ENCODE results near the gene CADM2. TPM values are rescaled to one million over a fixed set of nuclear protein-coding genes. Genes with fewer than 3 reads are reported as not detected.

The CADM2 gene
- total and polyA plus RNA-seq, 4 donors = 1.3 to 1.8 TPM; not detected in 2

- no peaks in the 10 kb centered on the region for H3K4me1 ChIP-seq (ENCODE audit: control insufficient read depth in 1 of 2, insufficient read depth in 2 of 2, low read length in 2 of 2)
- no peaks in the 10 kb centered on the region for H3K36me3 ChIP-seq (ENCODE audit: control insufficient read depth in 1 of 2, insufficient read depth in 2 of 2, low read length in 1 of 2)
- peaks cover 0 to 2% of the 10 kb centered on the region in 2 donors for H3K27me3 ChIP-seq (ENCODE audit: control insufficient read depth in 1 of 2, insufficient read depth in 2 of 2, low read length in 1 of 2)
- no peak for DNase-seq
- intact Hi-C loops (cut with DNase I) = loop anchor here in 1 of 2 donors (10.0 kb wide), 1 partner anchor 270 kb away; no protein-coding TSS in a partner anchor
- 20 to 24% methylated on average over 3 of the region's 3 CpGs for WGBS, 2 donors
- no peak overlapping the region for H3K27ac ChIP-seq (ENCODE audit: low read depth in 1 of 2, low read length in 2 of 2)
- ATAC-seq (ENCODE audit: low FRiP score) = no peak
- no peak overlapping the region for H3K4me3 ChIP-seq (ENCODE audit: low read length in 2 of 2)
- no peaks in the 10 kb centered on the region for H3K9me3 ChIP-seq (ENCODE audit: control insufficient read depth, low read length)
These were observed 345.7 kb downstream of the CADM2 start for GRCh38 chr3:85304360-85304964.

- Histone ChIP-seq H3K36me3 (ENCODE audit: control insufficient read depth in 1 of 2, insufficient read depth in 2 of 2, low read length in 1 of 2) (no peaks in the 10 kb centered on the region), H3K27ac (ENCODE audit: low read depth in 1 of 2, low read length in 2 of 2) (no peak overlapping the region), H3K4me1 (ENCODE audit: control insufficient read depth in 1 of 2, insufficient read depth in 2 of 2, low read length in 2 of 2) (no peaks in the 10 kb centered on the region), H3K4me3 (ENCODE audit: low read length in 2 of 2) (no peak overlapping the region), H3K9me3 (ENCODE audit: control insufficient read depth, low read length) (no peaks in the 10 kb centered on the region), H3K27me3 (ENCODE audit: control insufficient read depth in 1 of 2, insufficient read depth in 2 of 2, low read length in 1 of 2) (peaks cover 0 to 2% of the 10 kb centered on the region in 2 donors)
- WGBS, 2 donors = 82 to 96% methylated on average over 3 of the region's 3 CpGs
- no peak for DNase-seq
- intact Hi-C loops (cut with DNase I) = no loop called here
- no peak for ATAC-seq (ENCODE audit: low FRiP score)
These were observed 353.5 kb downstream of the CADM2 start for GRCh38 chr3:85312331-85312730.

- intact Hi-C loops (cut with DNase I) = no loop called here
- H3K27ac ChIP-seq (ENCODE audit: low read depth in 1 of 2, low read length in 2 of 2) = no peak overlapping the region
- WGBS, 2 donors = 65 to 67% methylated on average over 1 of the region's 1 CpG
- peaks cover 0 to 2% of the 10 kb centered on the region in 2 donors for H3K27me3 ChIP-seq (ENCODE audit: control insufficient read depth in 1 of 2, insufficient read depth in 2 of 2, low read length in 1 of 2)
- ATAC-seq (ENCODE audit: low FRiP score) (no peak), DNase-seq (no peak)
- no peaks in the 10 kb centered on the region for H3K36me3 ChIP-seq (ENCODE audit: control insufficient read depth in 1 of 2, insufficient read depth in 2 of 2, low read length in 1 of 2)
- no peaks in the 10 kb centered on the region for H3K4me1 ChIP-seq (ENCODE audit: control insufficient read depth in 1 of 2, insufficient read depth in 2 of 2, low read length in 2 of 2)
- no peak overlapping the region for H3K4me3 ChIP-seq (ENCODE audit: low read length in 2 of 2)
- H3K9me3 ChIP-seq (ENCODE audit: control insufficient read depth, low read length) = no peaks in the 10 kb centered on the region
These were observed 354.6 kb downstream of the CADM2 start for GRCh38 chr3:85313380-85313779.

DNA sequence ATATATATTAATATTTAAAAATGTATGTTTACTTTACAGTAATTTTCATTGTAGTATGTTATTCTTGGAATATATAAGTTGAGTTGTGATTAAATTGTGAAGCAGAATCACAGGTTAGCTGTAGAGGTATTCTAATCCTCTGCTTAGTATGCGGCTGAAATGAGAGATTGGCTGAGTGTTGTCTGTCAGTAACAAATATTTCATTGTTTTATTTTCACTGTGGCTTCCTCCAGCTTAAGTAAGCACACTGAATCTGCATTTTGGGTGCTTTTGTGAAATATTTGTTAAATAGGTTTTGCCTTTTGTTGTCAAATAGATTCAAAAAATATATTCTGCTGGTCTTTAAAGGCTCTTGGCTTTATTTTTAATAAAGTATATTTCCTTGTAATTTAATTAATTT, 357.5 kb downstream of the CADM2 start:
- Histone ChIP-seq H3K36me3 (ENCODE audit: control insufficient read depth in 1 of 2, insufficient read depth in 2 of 2, low read length in 1 of 2) (no peaks in the 10 kb centered on the region), H3K27me3 (ENCODE audit: control insufficient read depth in 1 of 2, insufficient read depth in 2 of 2, low read length in 1 of 2) (no peaks in the 10 kb centered on the region), H3K27ac (ENCODE audit: low read depth in 1 of 2, low read length in 2 of 2) (no peak overlapping the region), H3K4me3 (ENCODE audit: low read length in 2 of 2) (no peak overlapping the region), H3K9me3 (ENCODE audit: control insufficient read depth, low read length) (no peaks in the 10 kb centered on the region), H3K4me1 (ENCODE audit: control insufficient read depth in 1 of 2, insufficient read depth in 2 of 2, low read length in 2 of 2) (no peaks in the 10 kb centered on the region)
- ATAC-seq (ENCODE audit: low FRiP score) = no peak
- WGBS, 2 donors = 57 to 60% methylated on average over 1 of the region's 1 CpG
- no peak for DNase-seq
- intact Hi-C loops (cut with DNase I) = no loop called here

DNA sequence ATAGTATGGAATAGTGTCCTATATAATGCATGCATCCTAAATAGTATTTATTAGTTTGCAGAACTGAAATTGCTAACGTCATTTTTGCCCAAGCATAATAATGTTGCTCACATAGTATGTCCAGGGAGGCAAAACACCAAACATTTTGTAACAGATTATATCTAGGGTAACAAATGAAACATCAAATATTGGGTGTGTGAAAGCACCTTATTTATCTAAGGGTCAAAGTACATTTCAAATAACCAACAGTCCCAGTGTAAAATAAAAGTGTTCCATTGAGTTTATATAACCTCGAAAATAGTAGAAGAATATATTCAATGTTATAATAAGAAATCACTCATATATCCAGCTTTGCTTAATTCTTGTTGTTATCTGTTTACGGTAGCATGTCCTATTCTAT, 363.1 kb downstream of the CADM2 start:
- no peak overlapping the region for H3K4me3 ChIP-seq (ENCODE audit: low read length in 2 of 2)
- DNase-seq = no peak
- no peaks in the 10 kb centered on the region for H3K27me3 ChIP-seq (ENCODE audit: control insufficient read depth in 1 of 2, insufficient read depth in 2 of 2, low read length in 1 of 2)
- no peaks in the 10 kb centered on the region for H3K36me3 ChIP-seq (ENCODE audit: control insufficient read depth in 1 of 2, insufficient read depth in 2 of 2, low read length in 1 of 2)
- intact Hi-C loops (cut with DNase I) = no loop called here
- no peak for ATAC-seq (ENCODE audit: low FRiP score)
- H3K9me3 ChIP-seq (ENCODE audit: control insufficient read depth, low read length) = no peaks in the 10 kb centered on the region
- WGBS, 2 donors = 83 to 91% methylated on average over 3 of the region's 3 CpGs
- no peak overlapping the region for H3K27ac ChIP-seq (ENCODE audit: low read depth in 1 of 2, low read length in 2 of 2)
- no peaks in the 10 kb centered on the region for H3K4me1 ChIP-seq (ENCODE audit: control insufficient read depth in 1 of 2, insufficient read depth in 2 of 2, low read length in 2 of 2)

DNA sequence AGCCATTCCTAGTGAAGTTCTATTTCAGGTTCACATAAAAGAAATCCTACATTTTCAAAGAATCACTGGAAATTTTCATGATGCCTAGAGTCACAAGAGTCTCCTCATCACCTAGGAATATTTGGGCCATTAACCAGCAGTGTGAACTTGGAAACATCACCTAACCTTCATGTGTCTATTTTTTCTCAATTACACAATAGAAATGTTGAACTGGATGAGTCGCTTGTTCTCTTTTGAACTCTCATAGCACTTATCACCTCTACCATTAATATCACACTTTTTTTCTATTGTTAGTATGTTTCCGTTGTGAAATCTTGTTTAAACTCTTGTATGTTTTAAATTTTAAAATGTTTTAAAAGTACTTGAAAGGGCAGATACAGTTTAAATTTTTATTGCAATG, 371.3 kb downstream of the CADM2 start:
- no peaks in the 10 kb centered on the region for H3K27me3 ChIP-seq (ENCODE audit: control insufficient read depth in 1 of 2, insufficient read depth in 2 of 2, low read length in 1 of 2)
- intact Hi-C loops (cut with DNase I) = no loop called here
- ATAC-seq (ENCODE audit: low FRiP score) = no peak
- H3K36me3 ChIP-seq (ENCODE audit: control insufficient read depth in 1 of 2, insufficient read depth in 2 of 2, low read length in 1 of 2) = no peaks in the 10 kb centered on the region
- no peak overlapping the region for H3K27ac ChIP-seq (ENCODE audit: low read depth in 1 of 2, low read length in 2 of 2)
- no peaks in the 10 kb centered on the region for H3K9me3 ChIP-seq (ENCODE audit: control insufficient read depth, low read length)
- WGBS, 2 donors = 83 to 89% methylated on average over 2 of the region's 2 CpGs
- no peaks in the 10 kb centered on the region for H3K4me1 ChIP-seq (ENCODE audit: control insufficient read depth in 1 of 2, insufficient read depth in 2 of 2, low read length in 2 of 2)
- DNase-seq = no peak
- no peak overlapping the region for H3K4me3 ChIP-seq (ENCODE audit: low read length in 2 of 2)

- Histone ChIP-seq H3K36me3 (ENCODE audit: control insufficient read depth in 1 of 2, insufficient read depth in 2 of 2, low read length in 1 of 2) (no peaks in the 10 kb centered on the region), H3K27ac (ENCODE audit: low read depth in 1 of 2, low read length in 2 of 2) (no peak overlapping the region), H3K4me3 (ENCODE audit: low read length in 2 of 2) (no peak overlapping the region), H3K4me1 (ENCODE audit: control insufficient read depth in 1 of 2, insufficient read depth in 2 of 2, low read length in 2 of 2) (no peaks in the 10 kb centered on the region), H3K9me3 (ENCODE audit: control insufficient read depth, low read length) (no peaks in the 10 kb centered on the region), H3K27me3 (ENCODE audit: control insufficient read depth in 1 of 2, insufficient read depth in 2 of 2, low read length in 1 of 2) (no peaks in the 10 kb centered on the region)
- ATAC-seq (ENCODE audit: low FRiP score) (no peak), DNase-seq (no peak)
- 90% methylated on average over 2 of the region's 2 CpGs for WGBS, 2 donors
- intact Hi-C loops (cut with DNase I) = no loop called here
These were observed 379.1 kb downstream of the CADM2 start for GRCh38 chr3:85337895-85338294.

DNA sequence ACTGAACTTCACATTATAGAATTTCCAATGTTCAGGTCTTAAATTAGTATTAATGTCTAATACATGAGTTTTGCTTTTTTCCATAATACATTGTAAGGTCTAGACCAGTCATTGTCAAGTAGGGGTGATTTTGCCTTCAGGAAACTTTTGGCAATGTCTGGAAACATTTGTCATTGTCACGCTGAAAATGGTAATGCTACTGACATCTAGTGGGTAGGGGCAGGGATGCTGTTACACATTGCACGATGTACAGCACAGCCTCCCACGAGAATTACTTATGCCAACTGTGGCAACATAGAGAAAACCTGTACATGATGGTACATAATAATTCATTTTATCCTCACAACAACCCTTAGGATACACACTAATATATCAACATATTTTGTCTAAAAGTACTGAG, 384.1 kb downstream of the CADM2 start:
- Histone ChIP-seq H3K36me3 (ENCODE audit: control insufficient read depth in 1 of 2, insufficient read depth in 2 of 2, low read length in 1 of 2) (no peaks in the 10 kb centered on the region), H3K4me3 (ENCODE audit: low read length in 2 of 2) (no peak overlapping the region), H3K27ac (ENCODE audit: low read depth in 1 of 2, low read length in 2 of 2) (no peak overlapping the region), H3K4me1 (ENCODE audit: control insufficient read depth in 1 of 2, insufficient read depth in 2 of 2, low read length in 2 of 2) (no peaks in the 10 kb centered on the region), H3K9me3 (ENCODE audit: control insufficient read depth, low read length) (no peaks in the 10 kb centered on the region), H3K27me3 (ENCODE audit: control insufficient read depth in 1 of 2, insufficient read depth in 2 of 2, low read length in 1 of 2) (no peaks in the 10 kb centered on the region)
- intact Hi-C loops (cut with DNase I) = no loop called here
- DNase-seq (no peak), ATAC-seq (ENCODE audit: low FRiP score) (no peak)
- 27 to 32% methylated on average over 3 of the region's 3 CpGs for WGBS, 2 donors

- intact Hi-C loops (cut with DNase I) = no loop called here
- DNase-seq = no peak
- H3K9me3 ChIP-seq (ENCODE audit: control insufficient read depth, low read length) = no peaks in the 10 kb centered on the region
These were observed 396.8 kb downstream of the CADM2 start for GRCh38 chr3:85355572-85355971.

More at GRCh38 chr3:85355572-85355971, 396.8 kb downstream of the CADM2 start:
- no peaks in the 10 kb centered on the region for H3K27me3 ChIP-seq (ENCODE audit: control insufficient read depth in 1 of 2, insufficient read depth in 2 of 2, low read length in 1 of 2)
- WGBS, 2 donors = 74 to 75% methylated on average over 4 of the region's 4 CpGs
- no peaks in the 10 kb centered on the region for H3K4me1 ChIP-seq (ENCODE audit: control insufficient read depth in 1 of 2, insufficient read depth in 2 of 2, low read length in 2 of 2)
- ATAC-seq (ENCODE audit: low FRiP score) = no peak
- no peaks in the 10 kb centered on the region for H3K36me3 ChIP-seq (ENCODE audit: control insufficient read depth in 1 of 2, insufficient read depth in 2 of 2, low read length in 1 of 2)
- H3K4me3 ChIP-seq (ENCODE audit: low read length in 2 of 2) = no peak overlapping the region
- H3K27ac ChIP-seq (ENCODE audit: low read depth in 1 of 2, low read length in 2 of 2) = no peak overlapping the region

All from aorta (tissue), 5 donors.